Activated CD8-positive, alpha-beta T cell treated with anti-CD3 and anti-CD28 coated beads for 36 hours (primary cell): ENCODE measurements around the gene KATNB1. TPM values are rescaled to one million over a fixed set of nuclear protein-coding genes. Genes with fewer than 3 reads are reported as not detected.

ENCODE experiments used
- ATAC-seq: fragments of 200-7000 bp; cut with Tn5 transposase; one replicate; pipeline ENCODE4 v1.10.0; 2021; ENCODE audit warnings: mild to moderate bottlenecking, moderate library complexity
- CTCF ChIA-PET: fragments of 350-600 bp; sonication (Branson Sonifier 250); formaldehyde crosslinking; loops from one replicate; lab custom pipeline; 2021; ENCODE audit warnings: antibody characterized with exemption; lab: Charles Lee
- POLR2A ChIA-PET: fragments of 350-600 bp; sonication (Branson Sonifier 250); formaldehyde crosslinking; loops from one replicate; lab custom pipeline; 2021; ENCODE audit warnings: antibody characterized with exemption; lab: Charles Lee
- DNase-seq: peaks from one replicate; pipeline ENCODE4 v3.0.0-alpha.2; 2020
- H3K27ac Mint-ChIP-seq: one replicate; pipeline ENCODE4 v1.8.0; 2021; ENCODE audit warnings: mild to moderate bottlenecking, mixed read lengths
- H3K27me3 Mint-ChIP-seq: one replicate; pipeline ENCODE4 v1.8.0; 2021; ENCODE audit warnings: mixed read lengths
- H3K36me3 Mint-ChIP-seq: one replicate; pipeline ENCODE4 v1.8.0; 2021; ENCODE audit warnings: low read depth, mixed read lengths
- H3K4me1 Mint-ChIP-seq: one replicate; pipeline ENCODE4 v1.8.0; 2021; ENCODE audit warnings: low read depth, mixed read lengths
- H3K4me3 Mint-ChIP-seq: one replicate; pipeline ENCODE4 v1.8.0; 2021; ENCODE audit warnings: mild to moderate bottlenecking, moderate library complexity, mixed read lengths
- H3K9me3 Mint-ChIP-seq: one replicate; pipeline ENCODE4 v1.8.0; 2021; ENCODE audit warnings: mixed read lengths
- CTCF ChIP-seq: fragments of 200-600 bp; IDR thresholded peaks from one replicate; pipeline ENCODE4 v1.8.0; 2022; ENCODE audit warnings: antibody characterized with exemption, mild to moderate bottlenecking
- intact Hi-C: fragments of 100-400 bp; cut with micrococcal nuclease; formaldehyde crosslinking; loops from one replicate; pipeline ENCODE4 v1.10.0; 2022
- total RNA-seq, 2 experiments: library from RNA; stranded (reverse); gene quantifications; one replicate each; pipeline ENCODE4 v1.2.3, GENCODE V29; 2021

The KATNB1 gene
- total RNA-seq, 2 experiments from 2014 or later: 35.1 to 39.6 TPM

GRCh38 chr16:57700781-57701551 lies 34.6 kb upstream of the KATNB1 start:
- no peaks in the 10 kb centered on the region for H3K4me1 Mint-ChIP-seq
- POLR2A ChIA-PET: no interaction called here
- H3K9me3 Mint-ChIP-seq: no peaks in the 10 kb centered on the region
- H3K27ac Mint-ChIP-seq: no peak overlapping the region
- DNase-seq: no peak
- intact Hi-C loops: no loop called here
- no peak overlapping the region for H3K4me3 Mint-ChIP-seq
- no peak for TF ChIP-seq CTCF
- no peaks in the 10 kb centered on the region for H3K27me3 Mint-ChIP-seq
- CTCF ChIA-PET: no interaction called here
- no peak for ATAC-seq
- H3K36me3 Mint-ChIP-seq: no peaks in the 10 kb centered on the region

- no peaks in the 10 kb centered on the region for H3K9me3 Mint-ChIP-seq
- no peaks in the 10 kb centered on the region for H3K4me1 Mint-ChIP-seq
- ATAC-seq: no peak
- H3K4me3 Mint-ChIP-seq: no peak overlapping the region
- intact Hi-C loops: no loop called here
- TF ChIP-seq CTCF: no peak
- H3K27ac Mint-ChIP-seq: no peak overlapping the region
- H3K36me3 Mint-ChIP-seq: no peaks in the 10 kb centered on the region
- H3K27me3 Mint-ChIP-seq: peaks cover 1% of the 10 kb centered on the region
- no peak for DNase-seq
- CTCF ChIA-PET: no interaction called here
- POLR2A ChIA-PET: no interaction called here
Observed at GRCh38 chr16:57701759-57702371, 33.7 kb upstream of the KATNB1 start.

GRCh38 chr16:57703416-57704010 lies 32.1 kb upstream of the KATNB1 start:
- H3K4me1 Mint-ChIP-seq: peaks cover 4% of the 10 kb centered on the region
- H3K27me3 Mint-ChIP-seq: peaks cover 2% of the 10 kb centered on the region
- ChIA-PET CTCF (no interaction called here), POLR2A (no interaction called here)
- H3K4me3 Mint-ChIP-seq: no peak overlapping the region
- intact Hi-C loops: no loop called here
- DNase-seq (no peak), ATAC-seq (no peak)
- H3K9me3 Mint-ChIP-seq: no peaks in the 10 kb centered on the region
- no peaks in the 10 kb centered on the region for H3K36me3 Mint-ChIP-seq
- no peak for TF ChIP-seq CTCF
- H3K27ac Mint-ChIP-seq: no peak overlapping the region

GRCh38 chr16:57704011-57704904 lies 31.3 kb upstream of the KATNB1 start:
- ChIA-PET POLR2A (no interaction called here), CTCF (no interaction called here)
- H3K27me3 Mint-ChIP-seq: peaks cover 2% of the 10 kb centered on the region

More at GRCh38 chr16:57704011-57704904, 31.3 kb upstream of the KATNB1 start:
- TF ChIP-seq CTCF: no peak
- intact Hi-C loops: no loop called here
- Mint-ChIP-seq H3K4me3 (no peak overlapping the region), H3K9me3 (no peaks in the 10 kb centered on the region), H3K36me3 (no peaks in the 10 kb centered on the region), H3K27ac (no peak overlapping the region), H3K4me1 (peaks cover 4% of the 10 kb centered on the region)
- ATAC-seq (no peak), DNase-seq (no peak)
